Measurements from ENCODE around the gene TMEM208.

- no peak for TF ChIP-seq CTCF (IDR thresholded peaks at IDR 0.05)
- no peak for TF ChIP-seq POLR2A (IDR thresholded peaks at IDR 0.05)
Observed at GRCh38 chr16:67196881-67197280, 30.0 kb upstream of the TMEM208 start.
